ENCODE measurements around the gene GCN1. TPM values are rescaled to one million over a fixed set of nuclear protein-coding genes. Genes with fewer than 3 reads are reported as not detected.

Gene GCN1
- polyA plus RNA-seq, 3 donors = 5.0 to 22.1 (median 8.3) TPM

- no peak for TF ChIP-seq CTCF (IDR thresholded peaks at IDR 0.05)
- peak overlapping the region in 5 of 7 donors; percentile 13 to 97 (median 57) for H3K27ac Mint-ChIP-seq
- Histone ChIP-seq H3K9ac (ENCODE audit: insufficient read depth, low read length, poor library complexity, severe bottlenecking) (peak overlapping the region; percentile 80), H3K4me3 (replicated peaks in 1 of 3; ENCODE audit: low read depth in 2 of 3, low read length in 3 of 3) (peak overlapping the region in 1 of 3 experiments; percentile 91), H3K79me2 (ENCODE audit: insufficient read depth, low read length) (peaks cover 65% of the 10 kb centered on the region), H4K20me1 (ENCODE audit: insufficient read depth, low read length) (peaks cover 79% of the 10 kb centered on the region), H3K27me3 (ENCODE audit: control insufficient read depth in 2 of 2, insufficient read depth in 2 of 2, low read length in 2 of 2) (no peaks in the 10 kb centered on the region), H3K4me1 (ENCODE audit: control insufficient read depth in 1 of 2, insufficient read depth in 2 of 2, low read length in 2 of 2) (peaks cover 68 to 77% of the 10 kb centered on the region in 2 donors), H3K27ac (ENCODE audit: low read depth in 1 of 2, low read length in 2 of 2) (peak overlapping the region in 1 of 2 donors; percentile 91), H2AFZ (ENCODE audit: insufficient read depth, low read depth, low read length, poor library complexity, severe bottlenecking) (no peak overlapping the region), H3K4me2 (replicated peaks; ENCODE audit: extremely low read depth, low read length, poor library complexity, severe bottlenecking) (peak overlapping the region; percentile 89), H3K36me3 (replicated peaks in 1 of 2; ENCODE audit: control insufficient read depth in 1 of 2, insufficient read depth in 2 of 2, low read length in 2 of 2) (peaks cover 0 to 14% of the 10 kb centered on the region in 2 donors), H3K9me3 (replicated peaks in 1 of 2; ENCODE audit: control insufficient read depth in 1 of 2, insufficient read depth in 1 of 2, low read length in 2 of 2) (peaks cover 0 to 3% of the 10 kb centered on the region in 2 donors)
- DNase-seq = no peak
- 56% methylated on average over 3 of the region's 3 CpGs for WGBS (ENCODE audit: insufficient coverage)
- H3K9me3 Mint-ChIP-seq = peaks cover 0 to 5% (median 0%) of the 10 kb centered on the region in 7 donors
- intact Hi-C loops (cut with micrococcal nuclease) = loop anchor here in 1 of 2 donors (5.0 kb wide), 1 partner anchor 87 kb away; the partner anchor contains the start of gene RPLP0
- peaks cover 19 to 41% of the 10 kb centered on the region in 2 donors for H3K36me3 Mint-ChIP-seq
- H3K4me3 Mint-ChIP-seq = peak overlapping the region; percentile 43 to 99
- H3K27me3 Mint-ChIP-seq (ENCODE audit: low read depth in 3 of 3) = no peaks in the 10 kb centered on the region
- H3K4me1 Mint-ChIP-seq = peaks cover 81% of the 10 kb centered on the region
These were observed 79.4 kb downstream of the GCN1 start for GRCh38 chr12:120115066-120115465.

GRCh38 chr12:120110550-120111501 lies 83.7 kb downstream of the GCN1 start:
- Histone ChIP-seq H3K4me1 (ENCODE audit: control insufficient read depth in 1 of 2, insufficient read depth in 2 of 2, low read length in 2 of 2) (peaks cover 43 to 47% of the 10 kb centered on the region in 2 donors), H4K20me1 (ENCODE audit: insufficient read depth, low read length) (peaks cover 100% of the 10 kb centered on the region), H3K27me3 (ENCODE audit: control insufficient read depth in 2 of 2, insufficient read depth in 2 of 2, low read length in 2 of 2) (no peaks in the 10 kb centered on the region), H3K4me3 (replicated peaks in 1 of 3; ENCODE audit: low read depth in 2 of 3, low read length in 3 of 3) (peak overlapping the region in 1 of 3 experiments; percentile 26), H3K79me2 (ENCODE audit: insufficient read depth, low read length) (peaks cover 90% of the 10 kb centered on the region), H3K27ac (ENCODE audit: low read depth in 1 of 2, low read length in 2 of 2) (peak overlapping the region; percentile 70 to 71), H2AFZ (ENCODE audit: insufficient read depth, low read depth, low read length, poor library complexity, severe bottlenecking) (no peak overlapping the region), H3K9ac (ENCODE audit: insufficient read depth, low read length, poor library complexity, severe bottlenecking) (no peak overlapping the region), H3K4me2 (replicated peaks; ENCODE audit: extremely low read depth, low read length, poor library complexity, severe bottlenecking) (peak overlapping the region; percentile 26), H3K9me3 (replicated peaks in 1 of 2; ENCODE audit: control insufficient read depth in 1 of 2, insufficient read depth in 1 of 2, low read length in 2 of 2) (no peaks in the 10 kb centered on the region), H3K36me3 (replicated peaks in 1 of 2; ENCODE audit: control insufficient read depth in 1 of 2, insufficient read depth in 2 of 2, low read length in 2 of 2) (peaks cover 16 to 42% of the 10 kb centered on the region in 2 donors)
- Mint-ChIP-seq H3K4me1 (peaks cover 56% of the 10 kb centered on the region), H3K9me3 (no peaks in the 10 kb centered on the region), H3K4me3 (peak overlapping the region; percentile 45 to 62), H3K36me3 (peaks cover 41 to 75% of the 10 kb centered on the region in 2 donors), H3K27ac (peak overlapping the region; percentile 83 to 94 (median 89)), H3K27me3 (ENCODE audit: low read depth in 3 of 3) (no peaks in the 10 kb centered on the region)
- intact Hi-C loops (cut with micrococcal nuclease) = no loop called here
- DNase-seq = peak; percentile 85 to 88 (median 87)
- no peak for TF ChIP-seq CTCF (IDR thresholded peaks at IDR 0.05)
- WGBS (ENCODE audit: insufficient coverage) = 22% methylated on average over 26 of the region's 26 CpGs
